ENCODE measurements around the gene PTH1R.
"Not testable (repeated sequence)": the region's sequence is repeated elsewhere in the genome, so short reads cannot be mapped to it uniquely, and the experiment has no call there.

The PTH1R gene

GRCh38 chr3:46901591-46902187 lies 24.2 kb downstream of the PTH1R start:
- no peak for DNase-seq

GRCh38 chr3:46902188-46902631 lies 24.7 kb downstream of the PTH1R start:
- DNase-seq = no peak

- no peak for DNase-seq
Observed at GRCh38 chr3:46903341-46904302, 26.1 kb downstream of the PTH1R start.

DNA sequence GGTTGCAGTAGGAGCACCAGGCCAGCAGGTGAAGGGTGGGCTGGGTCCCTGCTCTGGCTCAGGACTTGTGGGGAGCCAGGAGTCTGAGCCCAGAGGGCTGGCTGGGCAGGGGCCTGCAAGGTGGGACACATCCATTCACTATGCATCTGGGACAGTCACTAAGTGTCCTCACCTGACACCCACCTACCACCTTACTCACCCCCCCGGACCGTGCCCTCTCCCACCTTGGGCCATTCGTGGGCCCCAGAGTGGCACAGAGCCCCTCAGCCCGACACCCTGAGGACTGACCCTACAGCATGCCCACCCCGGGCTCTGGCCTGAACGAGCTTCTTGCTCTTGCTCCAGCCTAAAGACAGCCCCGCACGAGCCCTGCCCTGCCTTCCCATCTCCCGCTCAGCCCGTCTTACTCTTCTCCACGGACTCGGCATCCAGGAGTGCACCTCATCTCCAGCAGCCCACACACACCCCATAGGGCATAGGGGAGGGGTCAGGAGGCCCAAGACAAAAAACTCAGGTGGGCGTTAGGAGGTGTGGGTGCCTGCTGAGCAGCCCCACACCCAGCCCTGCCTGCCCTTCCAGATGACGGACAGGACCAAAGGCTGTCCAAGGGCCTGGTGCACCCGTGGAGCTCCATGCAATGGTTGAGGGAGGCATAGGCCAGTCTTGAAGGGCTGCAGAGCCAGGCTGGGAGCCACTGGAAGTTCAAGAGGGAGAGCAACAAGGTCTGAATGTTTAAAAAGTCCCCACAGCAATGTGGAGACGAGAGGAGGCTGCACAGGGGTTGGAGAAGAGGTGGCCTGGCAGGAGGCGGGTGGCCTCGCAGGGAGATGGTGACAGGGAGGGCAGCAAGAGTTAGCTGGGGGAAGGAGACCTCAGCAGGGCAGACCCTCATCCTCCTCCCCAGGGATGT lies 27.0 kb downstream of the PTH1R start:
- no peak for DNase-seq

GRCh38 chr3:46905213-46905560 lies 27.7 kb downstream of the PTH1R start:
- no peak for DNase-seq

GRCh38 chr3:46905661-46906451 lies 28.3 kb downstream of the PTH1R start:
- DNase-seq = no peak

GRCh38 chr3:46906471-46907058 lies 29.0 kb downstream of the PTH1R start:
- no peak for DNase-seq

DNA sequence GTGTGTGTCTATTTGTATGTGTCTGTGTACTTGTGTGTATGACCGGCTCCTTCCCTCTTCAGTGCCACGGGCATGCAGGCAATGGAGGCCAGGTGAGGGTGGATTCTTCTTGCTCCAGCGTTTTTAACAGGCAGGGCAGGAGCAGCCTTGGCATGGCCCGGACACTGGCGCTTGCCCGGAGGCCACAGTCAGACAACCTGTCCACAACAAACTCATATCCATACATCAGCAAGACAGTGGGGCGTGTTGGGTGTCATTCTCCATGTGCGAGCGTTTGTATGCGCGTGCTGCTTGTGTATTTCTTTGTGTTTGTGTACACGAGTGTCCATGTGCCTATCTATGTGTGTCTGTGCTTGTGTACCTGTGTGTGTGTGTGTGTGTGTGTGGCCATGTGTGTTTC lies 29.8 kb downstream of the PTH1R start:
- no peak for DNase-seq

GRCh38 chr3:46907960-46908293 lies 30.4 kb downstream of the PTH1R start:
- no peak for DNase-seq

GRCh38 chr3:46908294-46908985 lies 30.9 kb downstream of the PTH1R start:
- DNase-seq = no peak

GRCh38 chr3:46908986-46909534 lies 31.5 kb downstream of the PTH1R start:
- DNase-seq = no peak

- peak; percentile 78 for DNase-seq
Observed at GRCh38 chr3:46909535-46910161, 32.1 kb downstream of the PTH1R start.

DNA sequence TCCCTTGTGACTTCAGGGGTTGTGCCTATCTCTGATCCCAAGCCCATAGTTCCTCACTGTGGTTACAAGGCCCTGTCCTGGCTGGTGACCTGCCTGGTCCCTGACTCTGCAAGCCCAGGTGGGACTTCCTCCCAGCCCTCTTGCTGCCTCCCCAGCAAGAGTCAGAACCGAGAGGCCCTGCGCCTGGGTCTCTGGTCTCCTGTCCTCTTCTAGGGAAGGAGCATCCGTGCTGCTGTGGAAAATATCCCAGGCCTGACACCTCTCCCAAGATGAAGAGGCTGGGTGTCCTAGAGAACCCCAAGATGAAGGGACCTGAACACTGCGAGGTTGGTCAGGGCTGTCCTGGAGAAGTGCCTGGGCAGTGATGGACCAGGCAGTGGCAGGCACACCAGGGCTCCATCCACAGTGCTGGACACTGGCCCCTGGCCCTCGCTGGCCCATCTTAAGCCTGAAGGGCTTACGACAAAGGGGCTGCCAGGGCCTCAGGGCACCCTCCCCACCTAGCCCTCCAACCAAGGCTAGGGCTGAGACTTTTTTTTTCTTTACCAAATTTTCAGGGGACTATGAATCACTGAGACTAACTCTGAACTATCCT lies 32.7 kb downstream of the PTH1R start:
- DNase-seq = no peak

DNA sequence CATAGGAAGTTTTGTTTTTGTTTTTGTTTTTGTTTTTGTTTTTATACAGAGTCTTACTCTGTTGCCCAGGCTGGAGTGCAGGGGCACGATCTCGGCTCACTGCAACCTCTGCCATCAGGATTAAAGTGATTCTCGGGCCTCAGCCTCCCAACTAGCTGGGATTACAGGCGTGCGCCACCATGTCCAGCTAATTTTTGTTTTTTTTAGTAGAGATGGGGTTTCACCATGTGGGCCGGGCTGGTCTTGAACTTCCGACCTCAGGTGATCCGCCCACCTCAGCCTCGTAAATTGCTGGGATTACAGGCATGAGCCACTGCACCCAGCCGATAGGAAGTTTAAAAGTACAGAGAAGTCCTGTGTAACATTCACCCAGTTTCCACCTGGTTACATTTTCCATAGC lies 33.4 kb downstream of the PTH1R start:
- not testable (repeated sequence) for DNase-seq

DNA sequence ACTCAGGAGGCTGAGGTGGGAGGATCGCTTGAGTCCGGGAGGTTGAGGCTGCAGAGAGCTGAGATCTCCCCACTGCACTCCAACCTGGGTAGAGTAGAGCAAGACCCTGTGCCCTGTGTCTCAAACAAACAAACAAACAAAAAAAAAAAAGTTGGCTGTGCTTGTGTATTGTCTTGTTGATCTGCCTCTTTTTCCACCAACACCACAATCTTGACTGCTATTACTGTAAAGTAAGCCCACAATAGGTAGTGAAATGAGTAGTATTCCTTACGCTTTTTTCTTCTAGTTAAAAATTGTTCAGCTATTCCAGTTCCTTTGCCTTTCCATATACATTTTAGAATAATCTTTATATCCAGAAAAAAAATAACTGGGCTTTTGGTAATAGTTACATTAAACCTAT lies 35.5 kb downstream of the PTH1R start:
- DNase-seq = no peak

DNA sequence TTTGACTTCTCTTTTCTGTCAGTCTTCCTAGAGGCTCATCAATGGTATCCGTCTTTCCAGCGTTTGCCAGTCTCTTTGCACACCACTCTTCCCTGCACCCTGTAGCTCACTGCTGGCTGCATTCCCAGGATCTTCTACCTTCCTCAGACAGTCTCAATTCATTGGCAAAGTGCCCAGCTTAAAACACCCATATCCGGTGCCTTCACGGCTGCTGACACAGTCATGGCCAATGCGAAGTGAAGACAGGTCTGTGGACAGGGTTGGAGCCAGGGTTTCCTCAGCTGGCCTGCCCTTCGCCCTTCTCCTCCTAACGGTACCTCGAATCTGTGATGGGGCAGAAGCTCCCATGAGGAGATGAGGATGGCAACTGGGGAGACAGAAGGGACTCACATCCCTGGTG lies 36.1 kb downstream of the PTH1R start:
- peak; percentile 87 for DNase-seq

GRCh38 chr3:46914849-46915248 lies 37.3 kb downstream of the PTH1R start:
- DNase-seq = no peak

DNA sequence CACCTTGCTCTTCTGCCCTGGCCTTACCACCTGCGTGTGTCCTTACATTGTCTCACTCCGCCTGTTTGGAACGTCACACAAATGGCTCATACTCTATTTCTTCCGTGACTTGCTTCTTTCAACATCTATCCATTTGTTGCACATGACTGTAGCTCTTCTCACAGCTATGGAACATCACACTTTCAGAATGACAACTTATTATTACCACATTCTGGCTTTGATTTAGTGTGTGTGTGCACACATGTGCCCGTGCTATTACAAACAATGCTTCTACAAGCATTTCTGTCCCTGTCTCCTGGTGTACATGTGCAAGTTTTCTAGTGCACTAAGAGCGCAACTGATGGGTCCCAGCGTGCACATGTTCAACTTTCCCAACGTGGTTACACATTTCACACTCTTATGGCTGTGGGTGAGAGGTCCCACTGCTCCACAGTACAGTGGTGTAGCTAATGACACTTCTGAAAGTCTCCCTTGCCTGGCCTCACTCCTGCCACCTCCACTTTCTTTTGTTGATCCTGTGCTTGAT lies 37.8 kb downstream of the PTH1R start:
- no peak for DNase-seq

- no peak for DNase-seq
Observed at GRCh38 chr3:46916278-46916677, 38.8 kb downstream of the PTH1R start.

GRCh38 chr3:46916799-46917198 lies 39.3 kb downstream of the PTH1R start:
- no peak for DNase-seq
